Stimulated activated CD4-positive, alpha-beta T cell treated with anti-CD3 and anti-CD28 coated beads, TNF-alpha, amount 100 ng/mL, for 4 hours (primary cell): ENCODE results near the gene PLEKHM3.

Source experiments
- DNase-seq, 3 experiments: peaks; one replicate each; pipeline ENCODE4 v3.0.0-alpha.2; 2020; ENCODE audit warnings: low read depth in 3 of 3

The PLEKHM3 gene

DNA sequence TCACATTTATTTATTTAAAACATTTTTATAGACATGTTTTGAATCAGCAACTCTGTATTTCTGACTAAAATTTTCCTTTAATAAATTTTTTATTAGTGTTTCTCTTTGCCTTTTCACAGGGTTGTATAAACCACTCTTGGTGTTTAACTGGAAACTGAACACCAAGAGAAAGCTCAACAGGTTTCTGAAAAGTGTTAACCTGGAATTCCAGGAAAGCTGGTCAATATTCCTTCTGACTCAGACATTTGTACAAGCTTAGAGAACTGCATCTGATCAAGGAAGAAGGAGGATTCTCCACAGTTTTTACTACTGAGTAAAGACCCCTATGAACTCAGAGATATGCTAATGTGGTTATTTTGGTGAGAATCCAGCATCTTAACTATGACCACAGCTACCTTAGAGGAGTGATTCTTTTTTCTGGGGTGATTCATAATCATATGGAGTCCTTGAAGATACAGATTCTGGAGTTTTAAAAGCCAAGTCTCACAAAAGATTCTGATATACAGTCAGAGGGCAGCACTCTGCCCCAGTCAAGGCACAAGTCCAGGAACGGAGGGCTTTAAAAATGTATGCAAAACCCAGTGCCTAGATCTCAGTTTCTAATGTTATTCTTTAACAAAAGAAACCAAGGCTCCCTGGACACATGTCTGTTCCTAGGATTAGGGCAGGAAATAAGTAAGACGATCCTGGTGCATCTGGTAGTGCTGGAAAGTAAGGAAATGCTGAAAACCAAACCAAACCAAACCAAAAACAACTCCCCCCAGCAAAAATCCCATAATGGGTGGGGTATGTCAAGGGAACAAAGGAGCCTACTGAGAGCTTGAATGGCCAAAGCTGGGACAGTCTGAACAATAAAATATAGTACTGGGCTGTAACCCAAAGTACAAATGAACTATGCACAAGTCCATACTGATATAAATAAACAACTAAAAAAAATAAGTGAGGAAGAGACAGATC lies 170.6 kb downstream of the PLEKHM3 start:
- no peak for DNase-seq

DNA sequence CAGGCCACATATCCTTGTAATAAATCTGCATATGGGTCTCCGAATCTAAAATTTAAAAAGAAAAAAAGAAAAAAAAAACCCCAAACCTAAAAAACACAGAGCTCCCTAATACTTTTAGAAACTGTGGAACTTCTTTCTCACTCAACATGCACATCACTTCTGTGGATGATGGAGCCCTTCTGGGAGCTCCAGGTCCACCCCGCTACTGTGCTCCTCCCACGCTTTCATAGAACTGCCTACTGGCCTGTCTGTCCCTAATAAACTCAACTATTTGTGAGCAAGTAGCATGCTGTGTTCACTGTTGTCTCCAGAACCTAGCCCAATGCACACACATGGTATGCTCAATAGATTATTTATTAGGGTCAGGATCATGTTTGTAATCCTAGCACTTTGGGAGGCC lies 172.5 kb downstream of the PLEKHM3 start:
- DNase-seq: no peak

DNA sequence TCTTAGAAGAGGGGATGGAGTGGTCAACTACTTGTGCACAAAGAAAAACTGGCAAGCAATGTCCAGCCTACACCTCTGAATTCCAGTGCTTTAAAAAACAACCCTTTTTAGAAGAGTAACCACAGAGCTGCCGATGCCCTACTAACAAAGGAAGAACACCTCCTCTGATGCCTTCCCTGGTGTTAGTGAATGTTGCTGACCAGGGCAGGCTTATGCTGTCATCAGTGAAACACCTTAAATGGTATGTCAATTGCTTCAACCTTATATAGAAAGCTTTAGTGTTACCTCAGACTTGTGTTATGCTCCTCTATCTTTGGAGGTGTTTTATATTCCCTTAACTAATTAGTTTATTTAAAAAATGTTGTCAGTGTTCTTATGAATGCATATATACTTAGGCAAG lies 175.9 kb downstream of the PLEKHM3 start:
- DNase-seq: no peak

DNA sequence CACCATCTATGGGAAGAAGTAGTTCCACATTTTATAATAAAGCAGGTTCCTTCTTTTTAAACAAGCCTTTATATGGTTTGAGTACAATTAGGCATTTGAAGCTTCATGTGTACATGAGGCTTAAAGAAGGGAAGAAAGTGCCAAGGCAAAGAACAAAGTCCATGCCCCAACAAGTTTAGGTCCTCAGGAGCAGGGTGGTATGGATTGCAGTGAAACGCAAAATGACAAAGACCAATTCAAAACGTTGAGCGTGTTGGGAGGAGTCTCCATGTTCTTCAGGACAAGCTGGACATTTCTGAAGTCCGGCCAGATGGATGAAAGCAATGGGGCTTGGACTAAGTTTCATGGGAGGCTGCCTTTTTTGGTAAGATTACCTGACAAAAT lies 176.8 kb downstream of the PLEKHM3 start:
- DNase-seq: no peak

DNA sequence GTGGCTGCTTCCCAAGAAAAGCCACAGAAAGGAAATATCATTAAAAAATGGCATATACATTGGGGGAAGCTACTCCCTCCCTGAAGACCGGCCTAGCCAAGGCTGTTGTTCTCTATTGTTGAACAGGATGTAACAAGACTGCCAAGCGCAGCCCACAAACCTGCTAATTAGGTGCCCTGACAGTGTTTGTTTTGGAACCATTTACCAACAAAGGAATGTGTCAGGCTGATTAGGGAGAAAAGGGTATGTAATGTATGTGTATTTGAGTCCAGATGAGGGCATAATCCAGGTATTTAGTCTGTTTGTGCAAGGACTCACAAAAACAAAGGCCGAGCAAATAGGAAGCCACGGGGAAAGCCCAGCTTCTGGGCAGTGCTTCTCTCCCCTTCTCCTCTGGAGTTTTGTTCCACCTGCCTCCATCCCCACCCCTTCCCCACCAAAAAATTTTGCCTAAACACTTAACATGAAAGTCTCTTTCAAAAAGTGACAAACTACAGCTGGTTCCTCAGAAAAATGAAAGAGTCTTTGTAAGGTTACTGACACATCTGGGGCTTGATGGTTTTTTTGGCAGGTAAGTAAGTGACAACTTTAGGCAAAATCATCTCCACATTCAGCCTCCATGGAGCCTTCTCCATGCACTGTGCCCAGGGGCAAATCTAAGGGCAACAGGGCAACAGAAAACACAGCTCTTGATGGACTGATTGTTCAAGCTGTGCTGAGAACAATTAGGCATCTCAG lies 177.4 kb downstream of the PLEKHM3 start:
- DNase-seq: no peak

DNA sequence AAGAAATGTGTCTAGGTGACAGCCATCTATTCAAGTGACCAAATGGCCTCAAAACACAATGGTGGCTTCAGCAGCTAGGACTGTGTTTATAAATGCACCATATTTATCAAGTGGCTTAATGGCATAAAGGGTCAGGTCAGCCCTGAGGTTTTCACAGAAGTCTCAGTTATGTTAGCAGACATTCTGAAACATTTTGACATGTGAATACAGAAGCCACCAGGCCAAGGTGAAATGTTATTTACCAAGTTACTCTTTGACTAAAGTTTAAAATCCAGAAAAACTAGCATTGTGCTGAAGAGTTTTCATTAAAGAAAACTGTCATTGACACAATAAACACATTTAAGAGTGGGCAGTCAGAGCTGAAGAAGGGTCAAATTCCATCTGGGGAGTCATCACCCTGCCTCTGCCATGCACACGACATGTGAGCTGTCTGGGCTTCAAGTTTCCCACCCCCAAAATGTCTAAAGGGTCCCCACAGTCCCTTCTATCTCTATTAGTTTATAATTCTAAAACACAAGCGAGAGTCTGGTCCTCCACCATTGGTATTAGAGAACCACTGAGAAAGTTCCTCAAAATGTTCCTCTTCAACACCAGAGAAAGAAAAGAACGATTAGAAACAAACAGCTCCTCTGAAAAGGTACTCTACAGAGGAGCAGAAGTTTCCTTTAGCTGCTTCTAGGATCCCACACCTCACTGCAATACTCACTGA lies 178.1 kb downstream of the PLEKHM3 start:
- DNase-seq: no peak

DNA sequence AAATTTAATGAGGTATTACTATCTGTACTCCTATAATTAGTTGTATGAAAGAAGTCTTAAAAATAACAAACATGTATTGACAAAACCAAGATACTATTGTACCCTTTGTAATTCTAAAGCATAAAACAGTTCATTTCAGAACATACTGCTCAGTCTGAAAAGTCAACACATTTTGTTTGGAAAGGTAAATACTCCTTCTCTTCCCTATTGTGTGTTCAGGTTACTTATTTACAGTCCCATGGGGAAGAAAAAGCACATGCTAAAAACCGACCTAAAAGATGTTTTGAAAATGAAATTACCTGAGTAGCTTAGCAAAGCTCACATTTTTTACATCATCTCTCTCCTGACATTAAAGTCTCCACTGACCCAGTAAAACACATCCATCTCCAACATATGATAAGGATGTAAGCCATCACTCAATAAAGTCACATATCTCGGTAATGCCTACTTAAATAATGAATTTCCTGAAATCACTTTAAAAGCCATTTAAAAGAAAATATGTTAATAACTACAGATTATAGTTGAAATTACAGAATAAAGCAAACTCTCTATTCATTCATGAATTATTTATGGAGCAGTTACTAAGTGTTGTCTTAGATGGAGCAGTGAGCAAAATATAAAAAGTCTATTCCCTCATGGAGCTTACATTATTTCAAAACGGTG lies 180.0 kb downstream of the PLEKHM3 start:
- no peak for DNase-seq

DNA sequence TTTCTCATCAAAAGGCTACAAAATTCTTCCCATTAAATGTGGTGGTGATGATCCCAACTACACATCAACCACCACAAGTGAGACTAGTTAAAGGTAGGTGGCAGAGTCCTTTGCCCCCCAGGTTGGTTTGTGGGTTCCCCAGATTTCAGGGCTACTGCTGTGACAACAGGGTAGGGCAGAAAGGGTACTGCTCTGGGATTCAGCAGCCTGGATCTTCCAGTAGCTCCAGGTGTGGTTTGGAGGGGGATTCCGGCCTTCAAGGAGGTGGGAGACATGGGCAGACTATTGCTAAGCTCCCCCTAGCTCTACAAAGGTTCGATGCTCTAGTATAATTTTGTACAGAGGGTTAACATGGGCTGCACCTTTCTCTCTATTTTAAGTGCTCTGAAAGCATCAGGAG lies 180.7 kb downstream of the PLEKHM3 start:
- no peak for DNase-seq

DNA sequence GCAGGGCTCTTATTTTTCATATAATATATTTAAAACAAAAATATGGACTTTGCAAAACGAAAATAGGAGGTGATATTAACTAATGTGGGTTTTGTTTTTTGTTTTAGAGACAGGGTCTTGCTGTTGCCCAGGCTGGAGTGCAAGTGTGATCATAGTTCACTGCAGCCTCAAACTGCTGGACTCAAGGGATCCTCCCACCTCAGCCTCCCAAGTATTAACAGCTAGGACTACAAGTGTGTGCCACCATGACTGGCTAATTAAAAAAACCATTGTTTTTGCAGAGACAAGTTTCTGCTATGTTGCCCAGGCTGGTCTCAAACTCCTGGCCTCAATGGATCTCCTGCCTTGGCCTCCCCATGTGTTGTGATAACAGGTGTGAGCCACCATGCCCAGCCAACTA lies 185.2 kb downstream of the PLEKHM3 start:
- DNase-seq: no peak

DNA sequence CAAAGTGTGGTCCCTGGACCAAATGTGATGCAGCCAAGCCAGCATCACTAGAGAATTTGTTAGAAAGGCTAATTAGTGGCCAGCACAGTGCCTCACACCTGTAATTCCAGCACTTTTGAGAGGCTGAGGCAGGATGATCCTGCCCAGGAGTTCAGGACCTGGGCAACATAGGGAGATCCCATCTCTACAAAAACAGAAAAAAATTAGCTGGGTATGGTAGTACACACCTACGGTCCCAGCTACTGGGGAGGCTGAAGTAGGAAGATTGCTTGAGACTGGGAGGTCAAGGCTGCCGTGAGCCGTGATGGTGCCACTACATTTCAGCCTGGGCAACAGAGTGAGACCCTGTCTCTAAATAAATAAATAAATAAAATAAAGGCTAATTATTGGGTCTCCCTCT lies 185.8 kb downstream of the PLEKHM3 start:
- DNase-seq: no peak

DNA sequence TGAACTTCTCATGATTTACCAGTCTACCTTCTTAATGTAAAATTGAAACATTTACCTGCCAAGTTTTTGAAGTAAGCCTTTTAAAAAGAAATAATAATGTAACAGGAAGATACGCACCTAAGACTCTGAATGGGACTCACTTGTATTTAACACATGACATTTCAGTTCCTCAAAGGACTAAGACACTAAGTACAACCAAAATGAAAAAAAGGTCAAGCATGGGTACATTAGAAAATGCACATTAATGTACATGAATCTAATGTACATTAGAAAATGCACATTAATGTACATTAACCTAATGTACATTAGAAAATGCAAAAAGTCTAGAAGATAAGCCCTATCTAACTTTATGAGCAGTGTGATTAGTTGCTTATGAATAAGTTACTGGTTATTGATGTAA lies 186.3 kb downstream of the PLEKHM3 start:
- DNase-seq: no peak

DNA sequence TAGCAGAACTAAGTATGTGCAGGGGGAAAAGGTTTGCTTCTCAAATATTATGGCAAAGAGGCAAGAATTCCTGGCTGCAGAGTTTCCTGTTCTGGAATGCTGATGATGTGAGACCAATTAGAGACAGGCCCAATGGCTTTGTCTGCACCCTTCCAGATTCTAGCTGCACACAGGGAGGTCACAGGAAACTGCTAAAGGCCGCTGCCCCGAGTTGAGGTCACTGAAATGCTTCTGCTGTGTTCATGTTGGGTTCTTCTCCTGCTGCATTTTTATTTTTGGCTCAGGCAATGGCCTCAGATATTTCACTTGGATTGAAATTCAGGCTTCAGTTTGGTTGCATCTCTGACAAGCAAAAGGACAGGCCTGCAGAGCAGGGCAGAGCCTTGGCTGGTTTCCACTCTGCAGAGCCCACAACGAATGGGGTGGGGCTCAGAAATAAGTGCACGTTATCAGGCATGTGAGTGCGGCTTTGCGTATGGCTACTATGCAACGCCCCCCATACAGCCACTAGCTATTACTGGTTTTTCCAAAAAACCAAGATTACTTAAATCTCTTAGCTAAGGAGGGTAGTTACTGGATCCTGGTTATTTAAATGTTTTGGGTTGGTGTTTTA lies 188.7 kb downstream of the PLEKHM3 start:
- no peak for DNase-seq

DNA sequence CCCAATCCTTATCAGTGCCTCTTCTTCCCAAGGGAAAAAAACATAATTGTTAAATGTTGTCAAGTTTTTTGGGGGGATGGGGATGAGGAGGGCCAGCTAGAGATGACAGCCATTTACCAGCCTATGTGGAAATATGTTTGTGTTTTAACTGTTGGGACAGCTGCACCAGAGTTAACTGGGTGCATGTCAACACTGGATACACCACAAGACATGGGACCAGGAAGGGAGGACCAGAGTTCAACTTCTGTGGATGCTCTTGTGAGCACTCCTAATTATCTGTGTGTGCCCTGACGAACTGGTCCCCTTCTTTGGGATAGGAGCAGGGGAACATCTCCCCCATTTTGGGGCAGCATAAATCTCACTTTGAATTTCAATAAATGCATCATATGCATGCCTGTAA lies 189.5 kb downstream of the PLEKHM3 start:
- DNase-seq: no peak

DNA sequence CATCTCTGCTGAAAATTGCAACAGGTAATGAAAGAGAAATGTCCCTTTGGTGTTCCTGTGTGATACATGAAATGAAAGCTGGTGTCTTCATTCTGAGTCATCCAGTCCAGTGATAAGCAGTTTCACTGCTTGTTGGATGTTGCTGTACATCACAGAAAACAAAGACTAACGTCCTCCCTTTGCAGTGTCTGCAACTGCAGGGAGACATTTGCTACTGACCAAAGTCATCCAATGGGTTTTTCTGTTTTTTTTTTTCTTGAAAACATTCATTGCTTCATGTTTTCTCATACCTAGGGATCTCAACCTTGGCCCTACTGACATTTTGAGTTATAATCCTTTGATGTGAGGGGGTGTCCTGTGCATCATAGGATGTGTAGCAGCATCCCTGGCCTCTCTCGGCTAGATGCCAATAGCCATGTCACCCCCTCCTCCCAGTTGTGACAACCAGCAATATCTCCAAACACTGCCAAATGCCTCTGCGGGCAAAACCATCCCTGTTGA lies 192.0 kb downstream of the PLEKHM3 start:
- no peak for DNase-seq

DNA sequence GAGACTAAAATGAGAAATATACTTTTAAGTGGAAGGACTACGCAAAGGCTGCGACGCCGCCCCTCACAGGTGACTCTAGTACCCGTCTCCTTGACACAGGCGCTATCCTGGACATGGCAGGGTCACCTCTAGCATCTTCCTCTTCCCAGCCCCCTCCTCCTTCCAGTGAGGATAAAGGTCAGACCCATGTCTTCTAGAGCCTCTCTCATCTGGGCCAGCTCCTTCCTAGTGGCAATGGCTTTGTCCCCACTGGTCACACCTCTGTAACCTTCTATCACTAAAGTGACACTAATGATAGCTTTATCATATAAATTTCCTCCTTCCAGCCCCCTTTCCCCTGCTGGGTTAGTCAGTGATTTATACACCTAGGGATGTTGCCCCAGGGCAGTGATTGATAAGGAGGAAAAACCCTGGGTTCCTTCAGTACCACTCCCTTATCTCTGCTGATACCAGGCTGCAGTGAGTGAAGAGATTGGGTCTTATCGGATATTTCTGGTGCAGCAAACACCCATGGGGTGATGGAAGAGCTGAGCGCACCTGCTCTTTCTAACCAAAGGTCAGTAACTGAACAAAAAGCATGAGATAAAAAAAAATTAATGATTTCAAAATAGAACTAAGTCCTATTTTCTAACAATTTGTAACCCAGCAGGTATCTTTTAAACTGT lies 193.6 kb downstream of the PLEKHM3 start:
- no peak for DNase-seq

DNA sequence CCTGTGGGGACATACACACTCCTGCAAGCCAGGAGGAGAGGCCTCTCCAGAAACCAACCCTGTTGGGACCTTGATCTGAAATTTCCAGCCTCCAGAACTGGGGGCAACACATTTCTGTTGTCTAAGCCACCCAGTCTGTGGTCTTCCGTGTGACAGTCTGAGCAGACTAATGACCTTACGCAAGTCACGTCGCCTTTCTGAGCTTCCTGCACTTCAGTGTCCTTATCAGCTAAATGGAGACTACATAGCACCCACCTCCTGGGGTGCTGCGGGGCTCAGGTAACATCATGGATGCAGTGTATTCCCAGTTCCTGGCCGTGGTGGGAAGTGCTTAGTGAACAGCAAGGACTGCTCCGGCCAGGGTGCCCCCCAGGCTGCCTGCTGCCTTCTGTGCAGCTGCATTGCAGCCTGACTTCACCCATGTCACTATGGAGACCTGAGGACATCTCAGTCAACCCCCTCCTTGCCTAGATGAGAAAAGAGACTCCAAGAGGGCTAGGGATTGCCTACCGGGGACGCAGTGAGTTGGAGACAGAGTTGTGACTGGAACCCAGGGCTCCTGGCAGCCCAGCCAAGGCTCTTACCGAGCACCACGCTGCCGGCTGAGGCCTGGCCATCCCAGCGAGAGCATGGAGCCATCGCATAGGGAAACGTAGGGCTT lies 194.4 kb downstream of the PLEKHM3 start:
- DNase-seq: no peak

DNA sequence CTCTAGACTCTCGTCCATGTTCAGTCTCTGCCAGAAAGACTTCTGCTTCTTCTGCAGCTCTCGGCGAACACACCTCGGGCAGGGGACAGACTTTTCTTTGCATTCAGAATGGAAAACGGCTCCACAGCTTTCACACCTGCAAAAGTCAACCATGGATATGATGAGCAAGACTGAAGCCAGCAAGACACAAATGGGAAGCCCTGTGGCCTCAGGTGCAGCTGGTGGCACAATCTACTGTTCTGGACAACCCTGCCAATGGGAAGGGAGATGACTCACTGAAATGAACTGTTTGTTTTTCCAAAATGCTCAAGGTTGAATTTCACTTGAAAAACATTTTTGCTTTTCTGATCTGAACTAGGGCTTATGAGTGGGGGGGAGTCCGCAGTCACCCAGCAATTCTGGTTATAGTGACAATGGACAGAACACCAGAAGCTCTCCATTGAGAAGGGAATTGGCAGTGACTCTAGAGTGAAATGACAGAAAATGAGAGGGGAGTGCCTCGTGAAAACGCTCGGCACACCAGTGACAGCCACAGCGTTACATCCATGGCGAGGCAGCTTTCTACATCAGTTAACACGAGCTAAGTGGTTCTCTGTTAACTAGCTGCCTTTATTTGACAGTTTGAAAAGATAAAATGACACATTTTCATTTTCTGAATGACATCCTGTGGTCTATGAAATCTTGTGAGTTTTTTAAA lies 196.8 kb downstream of the PLEKHM3 start:
- DNase-seq: no peak

DNA sequence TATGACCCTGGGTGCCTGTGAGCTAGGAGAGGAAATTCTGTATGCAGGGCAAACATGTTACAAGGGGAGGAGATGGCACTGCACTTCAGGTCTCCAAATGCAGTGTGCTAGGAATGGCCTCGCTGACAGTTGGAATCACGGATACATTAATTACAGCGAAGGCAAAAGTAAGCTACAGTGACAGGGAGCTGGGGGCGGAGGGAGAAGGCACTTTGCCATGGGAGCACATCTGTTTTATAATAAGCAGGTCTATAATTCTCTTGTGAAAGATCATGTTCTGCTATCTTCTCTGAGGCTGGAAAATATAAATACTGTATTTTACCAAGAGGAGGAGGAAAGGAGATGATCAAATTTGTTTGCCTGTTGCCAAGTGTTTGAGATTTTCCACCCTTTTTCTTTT lies 199.3 kb downstream of the PLEKHM3 start:
- DNase-seq: no peak
